ENCODE measurements around the gene SCN4B. TPM values are rescaled to one million over a fixed set of nuclear protein-coding genes. Genes with fewer than 3 reads are reported as not detected.

SCN4B gene
- total RNA-seq, 1 donor from 2014 or later = 1.1 TPM

GRCh38 chr11:118133816-118134215 lies 18.8 kb downstream of the SCN4B start:
- H3K27me3 ChIP-seq = no peaks in the 10 kb centered on the region
- intact Hi-C loops (cut with DNase I) = no loop called here
- DNase-seq (ENCODE audit: low spot score in 2 of 2) = no peak

GRCh38 chr11:118132385-118133151 lies 20.1 kb downstream of the SCN4B start:
- H3K9me3 ChIP-seq = no peaks in the 10 kb centered on the region
- H3K4me3 ChIP-seq = no peak overlapping the region
- no peak for DNase-seq (ENCODE audit: low spot score in 2 of 2)
- no peaks in the 10 kb centered on the region for H3K4me1 ChIP-seq
- no peaks in the 10 kb centered on the region for H3K27me3 ChIP-seq
- intact Hi-C loops (cut with DNase I) = no loop called here
- no peak overlapping the region for H3K27ac ChIP-seq
- H3K36me3 ChIP-seq = no peaks in the 10 kb centered on the region
- TF ChIP-seq CTCF (IDR thresholded peaks at IDR 0.05) = no peak

More at GRCh38 chr11:118133816-118134215, 18.8 kb downstream of the SCN4B start:
- H3K4me3 ChIP-seq = no peak overlapping the region
- no peak for TF ChIP-seq CTCF (IDR thresholded peaks at IDR 0.05)
- no peak overlapping the region for H3K27ac ChIP-seq
- H3K36me3 ChIP-seq = no peaks in the 10 kb centered on the region
- no peaks in the 10 kb centered on the region for H3K4me1 ChIP-seq
- H3K9me3 ChIP-seq = no peaks in the 10 kb centered on the region

GRCh38 chr11:118129471-118130172 lies 23.0 kb downstream of the SCN4B start:
- Histone ChIP-seq H3K4me1 (no peaks in the 10 kb centered on the region), H3K27me3 (no peaks in the 10 kb centered on the region), H3K36me3 (no peaks in the 10 kb centered on the region), H3K27ac (no peak overlapping the region), H3K4me3 (no peak overlapping the region), H3K9me3 (no peaks in the 10 kb centered on the region)
- TF ChIP-seq CTCF (IDR thresholded peaks at IDR 0.05) = no peak
- DNase-seq (ENCODE audit: low spot score in 2 of 2) = no peak
- intact Hi-C loops (cut with DNase I) = no loop called here

GRCh38 chr11:118128721-118129470 lies 23.7 kb downstream of the SCN4B start:
- no peak overlapping the region for H3K27ac ChIP-seq
- H3K9me3 ChIP-seq = no peaks in the 10 kb centered on the region
- H3K36me3 ChIP-seq = no peaks in the 10 kb centered on the region
- DNase-seq (ENCODE audit: low spot score in 2 of 2) = no peak
- no peaks in the 10 kb centered on the region for H3K4me1 ChIP-seq
- H3K27me3 ChIP-seq = no peaks in the 10 kb centered on the region
- no peak overlapping the region for H3K4me3 ChIP-seq
- intact Hi-C loops (cut with DNase I) = no loop called here
- TF ChIP-seq CTCF (IDR thresholded peaks at IDR 0.05) = no peak

- no peak for DNase-seq (ENCODE audit: low spot score in 2 of 2)
- no peaks in the 10 kb centered on the region for H3K9me3 ChIP-seq
- no peaks in the 10 kb centered on the region for H3K36me3 ChIP-seq
- no peak for TF ChIP-seq CTCF (IDR thresholded peaks at IDR 0.05)
- H3K27me3 ChIP-seq = no peaks in the 10 kb centered on the region
- intact Hi-C loops (cut with DNase I) = no loop called here
- H3K4me3 ChIP-seq = no peak overlapping the region
- no peak overlapping the region for H3K27ac ChIP-seq
- H3K4me1 ChIP-seq = no peaks in the 10 kb centered on the region
Measured at GRCh38 chr11:118128310-118128709, 24.3 kb downstream of the SCN4B start.
